K562 (cell line): ENCODE data around the gene FBLN2. TPM values are rescaled to one million over a fixed set of nuclear protein-coding genes. Genes with fewer than 3 reads are reported as not detected.

ENCODE experiments used
- BCL6 ChIP-seq: fragments of 250-450 bp; sonication (Bioruptor Pico); IDR thresholded peaks from 2 replicates; pipeline ENCODE4 v1.4.0; 2020
- FOXK1 ChIP-seq: sonication (generic); formaldehyde crosslinking; IDR thresholded peaks from 2 replicates; pipeline ENCODE4 v1.8.0; 2022; ENCODE audit warnings: missing genetic modification reagents, mild to moderate bottlenecking, borderline replicate concordance
- GMEB1 ChIP-seq: fragments of 250-450 bp; sonication (Bioruptor Pico); IDR thresholded peaks from 2 replicates; pipeline ENCODE4 v1.4.0; 2020; ENCODE audit warnings: mild to moderate bottlenecking
- HMG20A ChIP-seq: fragments of 450-650 bp; formaldehyde crosslinking; conservative IDR thresholded peaks from 2 replicates; pipeline ENCODE4 v1.4.0; 2020; ENCODE audit warnings: mild to moderate bottlenecking, mixed read lengths
- JUND ChIP-seq, 2 experiments: IDR thresholded peaks; 2 replicates in 1 of 2; 3 replicates in 1 of 2; pipeline ENCODE4 v1.6.1; 2011; ENCODE audit warnings: borderline replicate concordance in 2 of 2, low read depth in 2 of 2, low read length in 2 of 2, improper control_type of control experiment in 1 of 2, missing biosample characterization in 1 of 2, missing genetic modification characterization in 1 of 2, missing genetic modification reagents in 1 of 2
- NR0B1 ChIP-seq: fragments of 450-650 bp; IDR thresholded peaks from one replicate; pipeline ENCODE4 v1.6.1; 2018; ENCODE audit warnings: mild to moderate bottlenecking, moderate library complexity; ENCODE audit not compliant: partially characterized antibody
- OTX1 ChIP-seq: fragments of 450-650 bp; formaldehyde crosslinking; IDR thresholded peaks from 2 replicates; pipeline ENCODE4 v1.4.0; 2022; ENCODE audit warnings: mild to moderate bottlenecking
- PTBP1 ChIP-seq: fragments of 200-400 bp; formaldehyde crosslinking; IDR thresholded peaks from 2 replicates; pipeline ENCODE4 v1.6.1; 2017; ENCODE audit warnings: low read depth, low read length
- SIX5 ChIP-seq, 2 experiments: IDR thresholded peaks; 2 replicates each; pipeline ENCODE4 v1.6.1; 2011; ENCODE audit warnings: low read length in 2 of 2, borderline replicate concordance in 1 of 2, low read depth in 1 of 2, mild to moderate bottlenecking in 1 of 2, moderate library complexity in 1 of 2; ENCODE audit not compliant: insufficient read depth in 1 of 2
- SNAPC5 ChIP-seq: fragments of 250-450 bp; sonication (Bioruptor Pico); IDR thresholded peaks from 2 replicates; pipeline ENCODE4 v1.8.0; 2021; ENCODE audit warnings: moderate library complexity, mild to moderate bottlenecking, inconsistent platforms
- SREBF2 ChIP-seq: sonication (generic); formaldehyde crosslinking; IDR thresholded peaks from 2 replicates; pipeline ENCODE4 v1.4.0; 2020; ENCODE audit warnings: mild to moderate bottlenecking, missing genetic modification reagents
- SRSF9 ChIP-seq: fragments of 200-400 bp; formaldehyde crosslinking; IDR thresholded peaks from 2 replicates; pipeline ENCODE4 v1.6.1; 2017; ENCODE audit warnings: low read depth, low read length, borderline replicate concordance
- SUPT5H ChIP-seq: fragments of 450-650 bp; IDR thresholded peaks from 2 replicates; pipeline ENCODE4 v1.6.1; 2016
- TAF9B ChIP-seq: fragments of 450-650 bp; IDR thresholded peaks from 2 replicates; pipeline ENCODE4 v1.6.1; 2018; ENCODE audit warnings: mild to moderate bottlenecking; ENCODE audit not compliant: partially characterized antibody
- TBP ChIP-seq: optimal IDR thresholded peaks from 2 replicates; pipeline ENCODE3; 2011; ENCODE audit warnings: low read depth, low read length, improper control_type of control experiment
- ZBTB9 ChIP-seq: fragments of 450-650 bp; formaldehyde crosslinking; IDR thresholded peaks from 2 replicates; pipeline ENCODE4 v1.4.0; 2020; ENCODE audit warnings: mild to moderate bottlenecking, moderate library complexity
- ZEB2 ChIP-seq: fragments of 450-650 bp; IDR thresholded peaks from 2 replicates; pipeline ENCODE4 v1.6.1; 2016
- ZNF551 ChIP-seq: fragments of 250-450 bp; sonication (Bioruptor Pico); IDR thresholded peaks from 2 replicates; pipeline ENCODE4 v1.5.0; 2021; ENCODE audit warnings: mild to moderate bottlenecking, moderate library complexity
- ZNF75A ChIP-seq: fragments of 450-650 bp; formaldehyde crosslinking; IDR thresholded peaks from 2 replicates; pipeline ENCODE4 v1.4.0; 2020; ENCODE audit warnings: mild to moderate bottlenecking
- ZNF785 ChIP-seq: fragments of 250-450 bp; sonication (Bioruptor Pico); IDR thresholded peaks from 2 replicates; pipeline ENCODE4 v1.4.0; 2020; ENCODE audit warnings: mild to moderate bottlenecking
- ZNF830 ChIP-seq: fragments of 250-450 bp; sonication (Bioruptor Pico); IDR thresholded peaks from 2 replicates; pipeline ENCODE4 v1.5.0; 2021; ENCODE audit warnings: mild to moderate bottlenecking
- polyA plus RNA-seq, 8 experiments: library from polyadenylated mRNA; depleted of rRNA in 4 of 8; stranded (reverse) in 5 of 8; unstranded in 3 of 8; fragments of >200 nt; fragmentation: Nextera tagmentation in 2 of 8; fragmentation: Illumina TruSeq in 1 of 8; extraction: Ambion mirVana in 2 of 8; extraction: Trizol in 1 of 8; gene quantifications; 2 replicates each; pipeline versions ENCODE4 v1.2.1 to v1.2.3, GENCODE V29; 2011 to 2014; ENCODE audit warnings: inconsistent platforms in 1 of 8, missing spikeins in 1 of 8
- total RNA-seq, 7 experiments: library from RNA; depleted of rRNA in 6 of 7; stranded (reverse); fragments of >200 nt in 6 of 7; fragmentation: Illumina TruSeq in 2 of 7; extraction: Trizol in 2 of 7; gene quantifications; 2 replicates each; pipeline versions ENCODE4 v1.2.1 to v1.2.3, GENCODE V29; 2011 to 2021; ENCODE audit warnings: low replicate concordance in 1 of 7

FBLN2 gene
- total and polyA plus RNA-seq, 9 of the 15 experiments (the other 6 are each of a cell fraction or from before 2014, with no cell fraction given): 0.03 to 0.10 (median 0.04) TPM; not detected in 6

- no peak for TF ChIP-seq GMEB1 (CRISPR knock-in tag)
- peak; percentile 45; the same call in 1 of the 2 replicates for TF ChIP-seq ZEB2
- TF ChIP-seq PTBP1: peak; percentile 98
- no peak for TF ChIP-seq SREBF2 (CRISPR knock-in tag)
- TF ChIP-seq SIX5 (IDR thresholded peaks at IDR 0.05; ENCODE audit: borderline replicate concordance in 1 of 2, insufficient read depth in 1 of 2, low read depth in 1 of 2, low read length in 2 of 2): no peak
- no peak for TF ChIP-seq ZNF785 (CRISPR knock-in tag)
- peak; percentile 60; the same call in 1 of the 2 replicates for TF ChIP-seq BCL6 (CRISPR knock-in tag)
- TF ChIP-seq SUPT5H: no peak
- TF ChIP-seq NR0B1: no peak
- TF ChIP-seq SRSF9: no peak
- TF ChIP-seq HMG20A (CRISPR knock-in tag): no peak; the same call in 1 of the 2 replicates
- peak; percentile 71 for TF ChIP-seq OTX1 (CRISPR knock-in tag)
- peak; percentile 66; the same call in 1 of the 2 replicates for TF ChIP-seq ZNF830 (CRISPR knock-in tag)
- peak; percentile 90 for TF ChIP-seq ZBTB9 (CRISPR knock-in tag)
- 0 out of 2 replicates have a peak, but pooled peaks have one; percentile 79 for TF ChIP-seq FOXK1 (CRISPR knock-in tag)
- TF ChIP-seq ZNF75A (CRISPR knock-in tag): no peak
- TF ChIP-seq SNAPC5: no peak
- TF ChIP-seq JUND (IDR thresholded peaks at IDR 0.05; ENCODE audit: borderline replicate concordance, low read depth, low read length): peak; percentile 79
- peak; percentile 61; the same call in 2 of the 3 replicates for TF ChIP-seq JUND (tag; IDR thresholded peaks at IDR 0.05; ENCODE audit: borderline replicate concordance, low read depth, low read length)
- TF ChIP-seq TBP: peak; percentile 14
- TF ChIP-seq TAF9B: no peak
- TF ChIP-seq ZNF551: no peak
These were observed 101.5 kb downstream of the FBLN2 start (continued) for GRCh38 chr3:13650210-13651056.
